CD4-positive, alpha-beta T cell treated with Interferon alpha-2 for 1 hour (primary cell): Measurements from ENCODE around the gene EXT2.

ENCODE experiments used
- DNase-seq, 2 donors: peaks; one replicate each; pipeline ENCODE4 v3.0.0-alpha.2; 2020 to 2022

EXT2 gene

DNA sequence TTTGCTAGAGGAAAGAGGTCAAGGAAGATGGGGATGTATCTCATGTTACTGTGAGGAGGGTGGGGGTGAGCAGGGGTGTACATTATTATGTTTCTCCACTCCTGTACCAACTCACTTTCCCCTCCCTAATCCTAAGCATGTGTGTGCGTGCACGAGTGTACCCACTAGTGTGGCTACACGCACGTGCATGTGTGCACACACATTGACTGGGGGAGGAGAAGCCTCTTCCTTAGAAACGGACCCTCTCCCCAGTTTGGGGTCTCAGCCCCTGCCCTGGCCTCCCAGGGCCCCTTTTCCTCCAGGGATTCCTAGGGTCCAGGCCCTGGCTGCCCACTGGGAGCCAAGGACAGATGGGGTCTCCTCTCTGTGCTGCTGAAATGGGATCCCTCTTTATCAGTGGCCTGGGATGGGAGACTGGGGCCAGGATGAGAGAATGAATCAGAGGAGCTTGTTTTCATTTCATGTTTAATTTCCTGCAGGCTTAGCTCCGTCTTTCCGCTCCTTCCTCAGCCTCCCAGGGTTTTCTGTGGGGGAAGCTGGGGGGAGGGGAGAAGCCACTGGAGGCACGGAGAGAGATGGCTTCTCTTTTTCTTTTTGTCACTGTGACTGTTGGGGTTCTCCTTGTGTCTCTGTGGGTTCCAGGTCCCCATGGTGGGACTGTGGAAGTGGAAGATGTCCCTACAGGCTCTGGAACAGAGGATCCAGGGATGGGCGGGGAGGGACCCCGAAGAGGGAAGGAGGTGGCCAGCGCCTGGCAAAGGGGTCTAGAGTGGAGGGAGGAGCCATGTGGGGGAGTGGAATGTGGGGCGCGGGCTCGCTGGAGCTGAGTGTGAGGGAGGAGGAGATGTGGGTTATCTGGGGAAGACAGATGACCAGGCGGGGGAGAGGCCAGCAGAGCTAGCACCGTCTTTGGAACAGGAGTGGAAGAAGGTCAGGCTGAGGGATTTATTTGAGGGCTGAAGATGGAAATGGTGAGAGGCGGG is 174.2 kb downstream of the EXT2 start:
- no peak for DNase-seq

DNA sequence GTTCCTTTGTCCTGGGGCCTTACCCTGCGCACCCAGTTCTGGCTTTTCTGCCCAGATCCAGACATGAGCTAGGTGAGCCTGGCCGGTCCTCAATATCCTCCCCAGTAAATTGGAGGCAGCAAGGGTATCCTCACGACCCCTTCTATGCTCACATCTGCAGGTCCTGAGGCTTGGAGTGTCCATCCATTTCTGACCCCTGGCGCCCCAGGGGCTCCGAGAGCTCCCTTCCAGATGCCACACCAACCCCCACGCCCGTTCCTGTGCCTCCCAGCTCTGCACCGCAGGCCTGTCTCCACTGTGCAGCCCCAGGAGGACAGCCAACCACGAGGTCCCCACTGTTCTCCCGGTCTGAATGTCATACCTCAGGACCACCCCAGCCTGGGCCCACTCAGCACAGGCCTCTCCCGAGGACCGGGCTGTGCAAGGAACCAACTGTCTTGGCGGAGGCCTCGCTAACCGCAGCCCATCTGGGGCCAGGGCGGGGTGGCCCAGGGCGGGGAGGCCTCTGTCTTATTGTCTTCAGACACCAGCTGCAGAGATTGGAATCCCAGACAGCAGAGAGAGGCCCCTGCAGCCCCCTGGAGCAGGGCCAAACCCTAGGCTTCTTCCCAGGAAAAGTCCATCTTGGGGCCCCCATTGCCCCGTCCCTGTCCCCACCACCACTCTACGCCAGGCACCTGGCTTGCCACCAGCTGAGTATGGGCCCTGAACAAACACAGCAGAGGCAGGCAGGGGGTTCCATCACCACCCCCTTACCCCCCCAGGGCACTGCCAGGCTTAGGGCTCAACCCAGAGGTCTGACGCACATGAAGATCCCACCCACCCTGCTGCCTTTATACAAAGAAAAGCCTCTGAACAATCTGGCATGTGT is 175.2 kb downstream of the EXT2 start:
- DNase-seq = no peak

DNA sequence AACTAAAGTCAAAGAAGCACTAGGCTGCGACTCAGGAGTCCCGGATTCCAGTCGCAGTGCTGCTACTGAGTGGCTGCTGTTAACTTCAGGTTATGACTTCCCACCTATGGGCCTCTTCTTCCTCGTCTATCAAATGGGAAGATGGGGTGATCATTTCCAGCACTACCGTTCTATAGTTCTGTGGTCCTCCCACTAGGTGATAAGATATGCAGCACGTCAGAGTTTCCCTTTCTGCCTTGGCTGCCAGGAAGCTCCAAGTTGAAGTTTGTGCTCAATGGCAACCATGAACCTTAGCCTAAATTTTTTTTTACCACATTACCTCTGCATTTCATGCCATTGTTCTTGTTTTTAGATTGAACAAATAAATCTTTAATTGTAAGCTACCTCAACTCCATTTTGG is 175.8 kb downstream of the EXT2 start:
- DNase-seq = no peak

DNA sequence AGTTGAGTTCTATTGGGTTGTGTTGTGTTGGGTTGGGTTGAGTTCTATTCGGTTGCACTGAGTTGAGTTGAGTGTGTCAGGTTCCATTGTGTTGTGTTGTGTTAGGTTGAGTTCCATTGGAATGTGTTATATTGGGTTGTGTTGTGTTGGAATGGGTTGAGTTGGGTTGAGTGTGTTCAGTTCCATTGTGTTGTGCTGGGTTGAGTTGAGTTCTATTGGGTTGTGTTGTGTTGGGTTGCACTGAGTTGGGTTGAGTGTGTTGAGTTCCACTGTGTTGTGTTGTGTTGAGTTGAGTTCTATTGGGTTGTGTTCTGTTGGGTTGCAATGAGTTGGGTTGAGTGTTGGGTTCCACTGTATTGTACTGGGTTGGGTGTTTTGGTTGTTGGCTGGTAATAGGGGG is 178.9 kb downstream of the EXT2 start:
- no peak for DNase-seq

DNA sequence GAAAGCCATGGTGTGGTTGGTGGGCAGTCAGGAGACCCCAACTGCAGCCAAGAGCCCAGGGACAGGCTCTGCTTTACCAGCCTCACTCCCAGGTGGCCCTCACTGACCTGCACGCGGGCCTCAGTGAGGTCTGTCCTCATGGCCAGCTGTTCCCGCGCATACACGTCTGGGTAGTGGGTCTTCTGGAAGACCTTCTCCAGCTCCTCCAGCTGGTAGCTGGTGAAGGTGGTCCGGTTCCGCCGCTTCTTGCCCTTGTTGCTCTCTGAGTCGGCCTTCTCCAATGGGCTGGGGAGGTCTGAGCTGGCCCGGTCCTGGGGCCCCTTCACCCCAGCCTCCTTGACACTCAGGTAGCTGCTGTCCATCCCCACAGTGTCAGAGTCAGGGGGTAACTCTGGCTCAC is 179.8 kb downstream of the EXT2 start:
- no peak for DNase-seq

DNA sequence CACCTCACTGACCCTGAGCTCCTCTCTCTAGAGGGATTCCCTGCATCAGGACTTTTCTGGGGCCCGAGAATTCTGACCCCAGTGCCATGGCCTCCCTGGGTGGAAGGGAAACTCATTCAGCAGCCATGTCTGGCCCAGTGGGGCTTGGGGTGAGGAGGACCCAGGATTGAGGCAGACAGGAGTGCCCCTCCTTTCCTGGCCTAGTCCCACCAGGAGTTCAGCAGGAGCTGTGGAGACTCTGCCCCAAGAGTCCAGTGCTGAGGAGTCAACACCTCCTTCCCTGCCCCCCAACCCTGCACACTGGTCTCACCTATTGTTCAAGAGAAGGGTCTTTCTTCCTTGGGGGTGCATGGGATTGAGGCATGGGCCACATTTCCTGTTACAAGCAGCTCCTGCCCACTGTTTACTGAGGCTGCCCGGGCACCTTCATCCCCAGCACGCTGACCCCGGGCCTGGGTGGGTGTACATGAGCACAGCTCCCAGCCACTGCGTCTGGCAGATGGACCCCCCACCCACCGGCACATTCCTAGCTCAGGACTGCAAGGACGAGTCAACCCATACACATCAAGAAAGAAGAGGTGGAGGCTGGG is 180.6 kb downstream of the EXT2 start:
- no peak for DNase-seq

DNA sequence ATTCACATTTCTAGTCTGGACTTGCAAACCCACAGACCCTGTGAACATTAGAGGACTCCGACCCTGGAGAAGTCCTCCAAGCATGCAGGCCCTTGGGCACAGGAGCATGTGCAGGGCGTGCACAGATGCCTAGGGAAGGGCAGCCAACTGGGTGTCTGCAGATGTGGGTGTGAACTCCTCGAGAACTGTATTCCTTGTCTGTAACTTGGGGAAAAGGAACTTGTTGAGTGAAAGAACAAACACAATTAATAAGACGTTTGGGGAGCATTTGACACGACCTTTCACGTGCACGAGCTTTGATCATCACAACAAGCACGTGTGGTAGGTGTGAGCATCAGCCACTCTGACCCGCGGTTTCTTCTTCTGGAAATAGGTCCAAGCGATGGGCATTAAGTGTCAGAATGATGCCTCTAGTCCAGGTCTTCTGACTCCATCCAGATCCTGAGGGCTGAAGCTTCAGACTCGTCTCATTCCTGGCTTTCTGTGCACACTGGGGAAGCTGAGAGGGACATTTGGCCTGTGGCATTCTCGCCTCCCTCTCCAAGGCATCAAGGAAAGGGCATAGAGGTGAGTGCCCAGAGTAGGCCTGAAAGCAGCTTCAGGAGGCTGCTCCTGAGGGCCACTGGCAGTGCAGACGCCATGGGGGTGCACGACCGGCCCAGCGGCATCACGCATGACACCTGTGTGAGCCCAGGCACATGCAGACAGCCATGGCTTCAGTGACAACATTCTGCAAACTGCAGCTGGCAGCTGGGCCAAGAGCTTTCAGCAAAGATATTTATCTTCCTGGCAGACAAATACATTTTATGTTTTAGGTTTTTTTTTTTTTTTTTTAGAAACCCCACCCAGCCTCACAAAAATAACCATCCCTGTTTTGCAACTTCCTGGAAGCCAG is 182.0 kb downstream of the EXT2 start:
- no peak for DNase-seq

DNA sequence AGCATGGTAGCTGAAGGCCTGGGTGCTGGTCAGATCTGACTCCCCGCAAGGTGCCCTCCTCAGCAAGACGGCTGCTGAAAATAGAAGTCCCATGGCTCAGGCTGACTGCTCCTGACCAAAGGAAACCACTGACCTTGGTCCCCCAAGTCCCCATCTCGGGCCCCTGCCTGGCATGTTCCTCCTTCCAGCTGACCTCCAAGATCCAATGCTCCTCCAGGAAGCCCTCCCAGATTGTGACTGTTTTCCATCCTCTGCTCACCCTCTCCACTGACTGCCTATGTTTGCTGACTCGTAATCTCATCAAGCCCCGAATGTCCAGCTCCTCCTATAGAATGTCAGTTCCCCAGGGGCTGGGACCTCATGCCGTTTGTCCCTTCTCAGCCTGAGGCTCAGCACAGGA is 184.0 kb downstream of the EXT2 start:
- DNase-seq = no peak

DNA sequence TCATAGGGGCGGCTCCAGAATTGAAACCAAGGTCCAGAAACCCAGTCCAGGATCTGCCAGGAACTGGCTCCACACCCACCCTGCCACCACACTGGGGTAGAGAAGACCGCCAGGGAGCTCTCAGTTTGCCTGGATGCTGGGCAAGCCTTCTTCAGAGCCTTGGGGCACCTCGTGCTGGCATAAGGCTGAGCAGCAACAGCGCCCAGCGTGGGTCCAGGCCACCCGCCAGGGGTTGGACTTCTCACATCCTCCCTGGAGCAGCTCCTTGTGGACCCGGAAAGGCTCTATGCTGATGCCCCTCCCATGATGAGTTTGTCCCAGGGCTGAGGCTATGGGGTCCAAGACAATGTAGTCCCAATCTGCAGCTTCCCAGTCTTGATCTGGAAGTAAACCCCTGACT is 184.8 kb downstream of the EXT2 start:
- no peak for DNase-seq

DNA sequence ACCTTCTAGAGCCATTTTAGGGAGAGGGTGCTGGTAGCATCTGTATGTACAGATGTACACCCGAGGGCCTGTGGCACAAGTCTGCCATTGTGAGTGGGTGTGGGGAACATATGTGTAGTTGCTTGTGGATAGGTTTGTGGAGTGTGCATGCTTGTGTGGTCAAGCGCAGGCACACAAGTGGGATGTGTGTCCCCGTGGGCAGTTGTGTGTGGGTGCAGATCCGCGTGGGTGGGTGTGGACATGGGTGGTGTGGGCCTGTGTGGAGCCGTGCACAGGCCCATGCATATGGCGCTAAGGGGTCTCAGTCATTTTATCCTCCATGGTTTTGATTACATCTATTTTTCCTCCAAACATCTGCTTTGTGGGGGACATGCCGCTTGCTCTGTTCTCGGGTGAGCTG is 185.7 kb downstream of the EXT2 start:
- no peak for DNase-seq

DNA sequence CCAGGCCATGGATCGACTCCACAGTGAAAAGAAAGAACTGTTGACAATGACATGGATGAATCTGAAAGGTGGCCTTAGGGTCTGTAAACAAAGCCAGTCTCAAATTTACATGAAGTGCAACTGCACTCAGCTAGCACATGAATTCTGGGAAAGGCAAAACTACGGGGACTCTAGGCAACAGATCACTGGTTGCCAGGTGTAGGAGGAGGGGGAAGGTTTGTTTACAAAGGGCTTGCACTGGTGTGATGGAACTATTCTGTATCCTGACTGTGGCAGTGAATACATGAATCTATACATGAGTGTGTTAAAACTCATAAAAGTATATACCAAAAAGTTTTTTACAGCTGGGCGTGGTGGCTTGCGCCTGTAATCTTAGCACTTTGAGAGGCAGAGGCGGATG is 187.1 kb downstream of the EXT2 start:
- no peak for DNase-seq

DNA sequence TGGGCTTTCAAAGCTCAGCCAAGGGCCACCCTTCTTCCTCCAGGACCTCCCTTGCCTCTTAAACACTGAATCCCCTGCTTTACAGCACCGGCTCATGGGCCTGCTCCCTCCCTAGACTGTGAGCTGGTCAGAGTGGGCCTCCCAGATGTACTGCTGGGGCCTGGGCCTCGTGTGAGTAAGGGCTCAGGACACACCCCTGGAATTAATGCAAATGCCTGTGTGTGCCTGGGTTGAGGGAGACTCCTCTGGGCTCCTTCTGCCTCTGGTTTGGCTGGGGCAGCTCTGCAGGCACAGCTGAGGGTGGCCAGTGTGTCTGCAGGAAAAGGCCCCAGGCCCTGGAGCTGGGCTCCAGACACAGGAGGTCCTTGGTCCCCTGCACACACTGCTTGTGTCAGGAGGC is 190.3 kb downstream of the EXT2 start:
- no peak for DNase-seq

DNA sequence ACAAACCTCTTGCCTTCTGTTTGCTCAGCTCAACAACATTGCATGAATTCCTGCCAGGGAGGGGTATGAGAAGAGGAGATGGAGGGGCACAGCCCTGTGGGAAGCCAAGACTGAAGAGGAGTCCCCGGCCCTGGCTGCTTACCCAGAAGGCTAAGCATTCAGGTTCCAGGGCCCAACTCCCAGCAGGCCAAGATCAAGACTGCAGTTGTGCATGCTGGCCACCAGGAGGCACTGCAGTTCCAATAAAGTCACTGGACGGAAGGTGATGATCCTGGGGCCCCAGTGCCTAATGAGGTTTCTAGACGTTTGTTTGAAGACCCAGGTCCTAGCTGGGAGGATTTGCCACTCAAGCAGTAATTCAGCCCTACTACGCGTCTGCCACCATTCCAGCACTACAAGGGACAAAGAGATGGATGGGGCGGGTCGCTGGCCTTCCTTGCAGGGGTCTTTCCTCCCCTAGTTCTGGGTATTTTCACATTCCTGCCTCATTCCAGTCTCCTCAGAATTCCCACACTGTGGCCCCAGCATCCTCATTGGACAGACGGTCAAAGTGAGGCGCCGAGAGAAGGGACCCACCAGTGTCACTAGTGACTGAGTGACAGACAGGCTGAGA is 190.9 kb downstream of the EXT2 start:
- peak; percentile 35 to 58 for DNase-seq

DNA sequence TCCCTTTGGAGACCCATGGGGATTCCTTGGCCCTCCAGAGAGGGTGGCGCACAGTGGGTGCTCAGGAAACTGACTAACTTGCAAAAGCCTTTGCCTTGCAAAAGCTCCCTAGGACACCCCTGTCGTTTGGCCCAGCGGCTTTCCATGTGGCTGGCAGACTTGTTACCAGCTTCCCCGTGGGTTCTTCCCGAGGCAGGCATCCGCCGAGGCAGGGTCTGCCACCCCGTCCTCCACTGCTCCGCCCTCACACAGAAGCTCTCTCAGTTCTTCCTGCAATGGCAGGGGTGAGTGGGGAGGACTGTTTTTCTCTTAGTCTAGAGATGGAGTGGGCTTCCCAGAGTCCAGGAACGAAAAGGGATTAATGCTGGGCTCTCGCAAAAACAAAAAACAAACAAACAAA is 191.4 kb downstream of the EXT2 start:
- DNase-seq = no peak

DNA sequence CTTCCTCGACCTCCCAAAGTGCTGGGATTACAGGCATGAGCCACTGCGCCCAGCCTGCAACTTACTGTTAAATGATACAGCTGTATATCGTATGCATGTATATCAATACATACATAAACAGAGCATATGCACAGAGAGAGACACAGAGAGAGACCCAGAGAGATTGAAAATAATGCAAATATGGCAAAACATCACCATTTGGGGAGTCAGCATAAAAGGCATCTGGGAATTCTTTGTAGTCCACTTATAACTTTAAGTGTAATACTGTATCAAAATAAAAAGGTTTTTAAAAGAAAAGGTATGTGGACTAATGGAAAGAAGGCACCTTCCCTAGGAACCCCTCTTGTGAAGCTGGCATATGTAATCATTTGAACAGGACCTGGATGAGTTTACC is 192.7 kb downstream of the EXT2 start:
- no peak for DNase-seq

DNA sequence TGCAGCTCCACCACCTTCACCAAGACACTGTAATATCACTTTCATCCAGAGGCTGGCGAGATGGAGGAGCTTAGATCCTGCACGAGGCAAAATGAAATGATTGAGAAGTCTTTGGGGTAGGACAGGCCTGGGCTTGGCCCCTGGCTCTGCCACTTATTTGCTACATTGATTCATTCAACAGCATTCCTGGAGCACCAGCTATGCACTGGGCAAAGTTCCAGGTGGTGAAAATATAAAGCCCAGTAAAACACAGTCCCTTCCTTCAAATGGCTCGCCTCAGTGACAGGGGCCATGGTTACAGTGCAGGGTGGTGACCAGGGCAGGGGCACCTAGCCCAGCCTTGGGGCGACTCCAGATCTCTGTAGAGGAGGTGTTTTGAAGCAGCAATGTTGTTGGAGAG is 194.7 kb downstream of the EXT2 start:
- DNase-seq = no peak
